Measurements from ENCODE around the gene ABTB1. TPM values are rescaled to one million over a fixed set of nuclear protein-coding genes. Genes with fewer than 3 reads are reported as not detected.
A peak's percentile ranks its signal among the peaks of the same experiment; 100 is the strongest.

The ABTB1 gene
- total RNA-seq, 1 donor from 2014 or later: 47.5 TPM

- no peak for ATAC-seq
- Histone ChIP-seq H3K36me3 (no peaks in the 10 kb centered on the region), H3K4me3 (no peak overlapping the region), H3K27ac (no peak overlapping the region), H3K4me1 (peaks cover 13% of the 10 kb centered on the region), H3K27me3 (no peaks in the 10 kb centered on the region), H3K9me3 (no peaks in the 10 kb centered on the region)
- peak; percentile 32 for DNase-seq
- TF ChIP-seq CTCF (IDR thresholded peaks at IDR 0.05): no peak
- intact Hi-C loops (cut with DNase I): no loop called here
These were observed 2.6 kb upstream of the ABTB1 start for GRCh38 chr3:127670229-127670559.

- Histone ChIP-seq H3K4me1 (peaks cover 13% of the 10 kb centered on the region), H3K27ac (no peak overlapping the region), H3K4me3 (no peak overlapping the region), H3K27me3 (no peaks in the 10 kb centered on the region), H3K36me3 (no peaks in the 10 kb centered on the region), H3K9me3 (no peaks in the 10 kb centered on the region)
- DNase-seq (peak; percentile 63), ATAC-seq (no peak)
- TF ChIP-seq CTCF (IDR thresholded peaks at IDR 0.05): no peak
- intact Hi-C loops (cut with DNase I): no loop called here
These were observed 1.8 kb upstream of the ABTB1 start for GRCh38 chr3:127670761-127671522.

GRCh38 chr3:127671523-127672428 is 976 bp upstream of the ABTB1 start:
- intact Hi-C loops (cut with DNase I): no loop called here
- peaks cover 13% of the 10 kb centered on the region for H3K4me1 ChIP-seq
- no peaks in the 10 kb centered on the region for H3K9me3 ChIP-seq
- H3K27ac ChIP-seq: peak overlapping the region; percentile 95
- DNase-seq (peak; percentile 72), ATAC-seq (peak; percentile 18)
- peak overlapping the region; percentile 91 for H3K4me3 ChIP-seq
- H3K36me3 ChIP-seq: peaks cover 6% of the 10 kb centered on the region
- no peak for TF ChIP-seq CTCF (IDR thresholded peaks at IDR 0.05)
- no peaks in the 10 kb centered on the region for H3K27me3 ChIP-seq

- no peak for TF ChIP-seq CTCF (IDR thresholded peaks at IDR 0.05)
- ATAC-seq (peak; percentile 59), DNase-seq (peak; percentile 84)
- no peaks in the 10 kb centered on the region for H3K9me3 ChIP-seq
- peaks cover 21% of the 10 kb centered on the region for H3K36me3 ChIP-seq
- intact Hi-C loops (cut with DNase I): no loop called here
- H3K4me3 ChIP-seq: peak overlapping the region; percentile 91
- H3K4me1 ChIP-seq: peaks cover 13% of the 10 kb centered on the region
- H3K27me3 ChIP-seq: no peaks in the 10 kb centered on the region
- H3K27ac ChIP-seq: peak overlapping the region; percentile 56
These were observed 694 bp downstream of the ABTB1 start for GRCh38 chr3:127673191-127674100.

GRCh38 chr3:127674101-127674721 is 1.5 kb downstream of the ABTB1 start:
- ATAC-seq (no peak), DNase-seq (peak; percentile 53)
- H3K4me3 ChIP-seq: peak overlapping the region; percentile 91
- no peaks in the 10 kb centered on the region for H3K9me3 ChIP-seq
- TF ChIP-seq CTCF (IDR thresholded peaks at IDR 0.05): no peak
- peak overlapping the region; percentile 56 for H3K27ac ChIP-seq
- peaks cover 21% of the 10 kb centered on the region for H3K36me3 ChIP-seq
- H3K27me3 ChIP-seq: no peaks in the 10 kb centered on the region
- H3K4me1 ChIP-seq: peaks cover 13% of the 10 kb centered on the region
- intact Hi-C loops (cut with DNase I): no loop called here

Measured in upper lobe of right lung (tissue), 1 donor.